Astrocyte (in vitro differentiated cells and primary cell): Measurements from ENCODE around the gene FGFR3. TPM values are rescaled to one million over a fixed set of nuclear protein-coding genes. Genes with fewer than 3 reads are reported as not detected.

Source experiments
- DNase-seq: peaks from one replicate; pipeline ENCODE4 v3.0.0-alpha.2; 2010; ENCODE audit warnings: low read depth
- FAIRE-seq: peaks from 2 replicates; lab custom pipeline; 2011; peaks lifted over from hg19 to GRCh38; lab: Jason Lieb, UNC
- H2AFZ ChIP-seq: 2 replicates; pipeline ENCODE4 v1.6.0; 2012; ENCODE audit warnings: low read depth, low read length, inconsistent platforms
- H3K27ac ChIP-seq: 2 replicates; pipeline ENCODE4 v1.5.1; 2011; ENCODE audit warnings: low read depth, low read length, inconsistent platforms
- H3K27me3 ChIP-seq: 2 replicates; pipeline ENCODE4 v1.6.0; 2011; ENCODE audit warnings: low read length, inconsistent platforms; ENCODE audit not compliant: insufficient read depth
- H3K36me3 ChIP-seq: 2 replicates; pipeline ENCODE4 v1.5.1; 2011; ENCODE audit warnings: low read length, inconsistent platforms; ENCODE audit not compliant: insufficient read depth
- H3K4me1 ChIP-seq: 2 replicates; pipeline ENCODE4 v1.5.1; 2011; ENCODE audit warnings: low read length, inconsistent platforms; ENCODE audit not compliant: insufficient read depth
- H3K4me2 ChIP-seq: 2 replicates; pipeline ENCODE4 v1.6.0; 2012; ENCODE audit warnings: low read length, inconsistent platforms
- H3K4me3 ChIP-seq: 2 replicates; pipeline ENCODE4 v1.5.1; 2011; ENCODE audit warnings: low read depth, mild to moderate bottlenecking, low read length, inconsistent platforms; ENCODE audit not compliant: insufficient read depth
- H3K79me2 ChIP-seq: 2 replicates; pipeline ENCODE4 v1.6.0; 2012; ENCODE audit warnings: mild to moderate bottlenecking, low read length, inconsistent platforms; ENCODE audit not compliant: insufficient read depth
- H3K9ac ChIP-seq: 2 replicates; pipeline ENCODE4 v1.6.0; 2012; ENCODE audit warnings: mild to moderate bottlenecking, low read length, inconsistent platforms
- H3K9me3 ChIP-seq: 2 replicates; pipeline ENCODE4 v1.5.1; 2012; ENCODE audit warnings: low read depth, mild to moderate bottlenecking, low read length, inconsistent platforms; ENCODE audit not compliant: insufficient read depth
- H4K20me1 ChIP-seq: 2 replicates; pipeline ENCODE4 v1.6.0; 2012; ENCODE audit warnings: low read length, inconsistent platforms; ENCODE audit not compliant: insufficient read depth
- H3K27ac Mint-ChIP-seq: one replicate; pipeline ENCODE4 v1.8.0; 2021; ENCODE audit warnings: mild to moderate bottlenecking, mixed read lengths; ENCODE audit not compliant: unreplicated experiment
- H3K27me3 Mint-ChIP-seq: one replicate; pipeline ENCODE4 v1.8.0; 2021; ENCODE audit warnings: low read depth, mixed read lengths; ENCODE audit not compliant: unreplicated experiment
- H3K36me3 Mint-ChIP-seq: one replicate; pipeline ENCODE4 v1.8.0; 2021; ENCODE audit warnings: low read depth, mixed read lengths; ENCODE audit not compliant: unreplicated experiment
- H3K4me1 Mint-ChIP-seq: one replicate; pipeline ENCODE4 v1.8.0; 2021; ENCODE audit warnings: low read depth, mixed read lengths; ENCODE audit not compliant: unreplicated experiment
- H3K4me3 Mint-ChIP-seq: one replicate; pipeline ENCODE4 v1.8.0; 2021; ENCODE audit warnings: mild to moderate bottlenecking, moderate library complexity, mixed read lengths; ENCODE audit not compliant: unreplicated experiment
- H3K9me3 Mint-ChIP-seq: one replicate; pipeline ENCODE4 v1.8.0; 2021; ENCODE audit warnings: mild to moderate bottlenecking, mixed read lengths; ENCODE audit not compliant: unreplicated experiment
- EZH2 ChIP-seq: IDR thresholded peaks from 2 replicates; pipeline ENCODE4 v1.6.1; 2012; ENCODE audit warnings: mild to moderate bottlenecking, low read length, inconsistent platforms; ENCODE audit not compliant: insufficient read depth
- total RNA-seq: library from RNA; stranded (reverse); gene quantifications from 2 replicates; pipeline ENCODE4 v1.2.1, GENCODE V29; 2021
- TF ChIP-seq, protein P1 (sequence below): IDR thresholded peaks from 2 replicates; pipeline ENCODE4 v1.5.1; 2011; ENCODE audit warnings: low read depth, mild to moderate bottlenecking, inconsistent platforms, low read length, moderate library complexity; ENCODE audit not compliant: insufficient read depth

Gene FGFR3
- total RNA-seq, 1 donor from 2014 or later: 3.9 TPM

DNA sequence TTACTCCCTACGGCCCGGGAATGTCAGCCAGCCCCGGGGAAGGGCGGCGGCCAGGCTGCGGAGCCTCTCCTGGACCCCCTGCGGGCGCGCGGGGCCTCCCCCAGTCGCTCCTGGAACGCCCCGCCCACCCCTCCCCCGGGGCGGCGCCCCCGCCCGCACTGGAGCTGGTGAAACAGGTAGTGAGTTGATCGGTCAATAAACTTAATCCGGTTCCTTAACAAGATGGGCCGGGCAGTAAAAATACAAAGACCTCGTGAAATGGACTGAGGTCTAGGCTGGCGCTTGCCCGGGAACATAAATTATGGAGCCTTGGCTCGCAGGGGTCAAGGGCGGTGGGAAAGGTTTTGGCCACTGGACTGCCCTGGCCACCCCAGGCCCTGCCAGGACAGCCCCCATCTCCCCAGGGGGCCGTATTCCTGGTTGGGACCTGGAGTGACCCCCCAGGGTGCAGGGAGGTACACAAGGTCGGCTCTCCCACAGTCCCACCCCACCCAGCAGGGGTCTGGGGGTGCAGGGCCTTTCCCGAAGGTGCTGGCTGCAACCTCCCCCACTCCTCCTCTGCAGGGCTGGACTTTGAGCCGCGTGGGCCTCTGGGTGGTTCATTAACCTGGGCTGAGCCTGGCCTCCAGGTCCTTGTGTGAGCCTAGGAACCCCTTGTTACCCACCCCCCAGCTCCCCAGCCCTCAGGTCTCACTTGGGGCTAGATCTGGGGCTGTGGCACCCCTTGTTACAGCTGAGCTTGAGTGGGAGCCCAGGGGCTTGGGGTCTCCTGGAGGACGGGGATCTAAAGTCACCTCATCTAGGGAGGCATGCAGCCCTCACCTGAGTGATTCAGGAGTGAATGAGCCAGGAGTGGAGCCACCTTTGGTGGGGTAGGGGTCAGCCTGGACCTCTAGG, 2.5 kb downstream of the FGFR3 start:
- Histone ChIP-seq H3K36me3 (no peaks in the 10 kb centered on the region), H3K9me3 (no peaks in the 10 kb centered on the region), H3K4me2 (peak overlapping the region; percentile 82), H3K4me1 (no peaks in the 10 kb centered on the region), H3K27ac (no peak overlapping the region), H4K20me1 (peaks cover 10% of the 10 kb centered on the region), H3K9ac (no peak overlapping the region), H3K4me3 (no peak overlapping the region), H3K79me2 (no peaks in the 10 kb centered on the region), H3K27me3 (peaks cover 16% of the 10 kb centered on the region), H2AFZ (no peak overlapping the region)
- Mint-ChIP-seq H3K4me3 (no peak overlapping the region), H3K36me3 (no peaks in the 10 kb centered on the region), H3K27me3 (peaks cover 25% of the 10 kb centered on the region), H3K27ac (no peak overlapping the region), H3K9me3 (no peaks in the 10 kb centered on the region), H3K4me1 (no peaks in the 10 kb centered on the region)
- TF ChIP-seq EZH2: no peak
- TF ChIP-seq, protein P1, sequence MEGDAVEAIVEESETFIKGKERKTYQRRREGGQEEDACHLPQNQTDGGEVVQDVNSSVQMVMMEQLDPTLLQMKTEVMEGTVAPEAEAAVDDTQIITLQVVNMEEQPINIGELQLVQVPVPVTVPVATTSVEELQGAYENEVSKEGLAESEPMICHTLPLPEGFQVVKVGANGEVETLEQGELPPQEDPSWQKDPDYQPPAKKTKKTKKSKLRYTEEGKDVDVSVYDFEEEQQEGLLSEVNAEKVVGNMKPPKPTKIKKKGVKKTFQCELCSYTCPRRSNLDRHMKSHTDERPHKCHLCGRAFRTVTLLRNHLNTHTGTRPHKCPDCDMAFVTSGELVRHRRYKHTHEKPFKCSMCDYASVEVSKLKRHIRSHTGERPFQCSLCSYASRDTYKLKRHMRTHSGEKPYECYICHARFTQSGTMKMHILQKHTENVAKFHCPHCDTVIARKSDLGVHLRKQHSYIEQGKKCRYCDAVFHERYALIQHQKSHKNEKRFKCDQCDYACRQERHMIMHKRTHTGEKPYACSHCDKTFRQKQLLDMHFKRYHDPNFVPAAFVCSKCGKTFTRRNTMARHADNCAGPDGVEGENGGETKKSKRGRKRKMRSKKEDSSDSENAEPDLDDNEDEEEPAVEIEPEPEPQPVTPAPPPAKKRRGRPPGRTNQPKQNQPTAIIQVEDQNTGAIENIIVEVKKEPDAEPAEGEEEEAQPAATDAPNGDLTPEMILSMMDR: no peak
- FAIRE-seq: no peak
- no peak for DNase-seq

DNA sequence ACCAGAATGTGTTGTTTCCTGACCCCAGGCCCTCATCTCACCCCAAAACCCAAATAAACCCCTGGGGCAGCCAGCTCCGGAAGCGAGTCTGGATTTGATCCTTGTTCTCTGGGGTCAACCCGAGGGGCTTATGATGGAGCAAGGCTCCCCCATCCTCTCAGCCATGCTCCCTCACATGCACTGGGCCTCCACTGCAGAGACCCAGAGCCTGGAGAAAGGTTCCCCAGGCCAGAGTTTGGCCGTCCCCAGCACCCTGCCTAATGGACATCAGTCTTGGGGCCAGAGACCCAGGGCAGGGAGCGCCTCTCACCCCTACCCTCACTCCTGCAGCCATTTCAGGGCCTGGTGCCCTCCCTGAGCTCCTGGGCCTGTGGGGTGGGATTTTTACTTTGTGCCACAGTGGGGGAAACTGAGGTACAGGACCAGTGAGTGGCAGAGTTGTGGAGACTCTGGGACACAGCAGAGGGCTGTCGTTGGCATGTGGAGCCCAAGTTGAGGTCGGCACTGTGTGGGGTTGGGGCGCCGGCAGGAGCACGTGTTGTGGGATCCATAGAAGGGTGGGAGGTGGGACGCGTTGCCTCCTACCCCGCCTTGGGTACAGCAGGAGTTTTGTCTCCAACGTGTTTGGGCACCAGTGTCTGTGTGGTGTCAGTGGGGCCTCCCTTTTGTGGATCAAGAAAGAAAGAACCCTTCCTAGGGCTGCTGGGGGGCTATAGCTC, 3.6 kb downstream of the FGFR3 start:
- H3K27me3 ChIP-seq: peaks cover 14% of the 10 kb centered on the region
- peaks cover 4% of the 10 kb centered on the region for H4K20me1 ChIP-seq
- TF ChIP-seq EZH2: no peak
- TF ChIP-seq, protein P1: no peak
- H3K4me2 ChIP-seq: no peak overlapping the region
- Mint-ChIP-seq H3K27ac (no peak overlapping the region), H3K4me3 (no peak overlapping the region), H3K36me3 (no peaks in the 10 kb centered on the region), H3K4me1 (no peaks in the 10 kb centered on the region), H3K27me3 (peaks cover 16% of the 10 kb centered on the region), H3K9me3 (no peaks in the 10 kb centered on the region)
- no peak overlapping the region for H3K27ac ChIP-seq
- no peak overlapping the region for H3K4me3 ChIP-seq
- no peaks in the 10 kb centered on the region for H3K9me3 ChIP-seq
- H3K79me2 ChIP-seq: no peaks in the 10 kb centered on the region
- H3K4me1 ChIP-seq: no peaks in the 10 kb centered on the region
- no peaks in the 10 kb centered on the region for H3K36me3 ChIP-seq
- H2AFZ ChIP-seq: no peak overlapping the region
- no peak for DNase-seq
- FAIRE-seq: no peak
- no peak overlapping the region for H3K9ac ChIP-seq
